Inflammatory macrophage treated with lipopolysaccharide for 4 hours (primary cell): ENCODE results near the gene IL1RAPL2.

Experiments
- DNase-seq: peaks from one replicate; pipeline ENCODE4 v3.0.0-alpha.2; 2020

The IL1RAPL2 gene

DNA sequence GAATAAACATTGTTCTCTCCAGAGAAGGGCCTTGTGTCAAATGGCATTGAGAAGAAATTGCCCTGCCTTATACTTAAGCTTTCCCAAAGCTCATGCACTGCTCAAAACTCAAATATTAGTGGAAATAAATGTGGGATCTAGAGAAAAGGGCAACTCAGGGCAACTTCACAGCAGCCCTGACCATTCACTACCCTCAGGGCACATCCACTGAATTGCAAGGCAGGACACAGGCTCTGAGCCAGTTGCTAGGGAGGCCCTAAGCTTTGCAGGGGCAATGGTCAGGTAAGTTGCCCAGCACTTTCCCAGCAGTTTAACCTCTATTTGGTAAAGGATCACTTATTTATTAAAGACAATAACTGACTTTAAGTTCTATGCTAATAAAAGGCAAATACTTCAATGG, 909.8 kb downstream of the IL1RAPL2 start:
- no peak for DNase-seq

DNA sequence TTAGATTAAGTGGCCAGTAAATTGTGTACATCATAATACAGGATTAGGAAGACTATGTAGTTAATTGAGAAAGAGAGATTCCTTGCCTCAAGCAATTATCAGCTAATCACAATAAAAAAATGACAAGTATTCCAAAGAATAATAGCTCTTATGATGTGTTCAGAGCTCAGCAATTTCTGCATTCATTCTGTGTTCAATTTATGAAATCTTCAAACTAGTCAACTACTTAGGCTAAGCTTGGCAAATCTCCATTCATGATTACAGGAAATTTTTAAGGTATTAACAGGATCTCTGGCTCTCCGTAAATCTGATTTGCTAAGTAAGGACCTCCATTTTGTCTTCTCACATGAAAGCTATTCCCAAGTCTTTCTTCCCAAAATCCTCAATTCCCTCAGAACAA, 911.4 kb downstream of the IL1RAPL2 start:
- DNase-seq = no peak

DNA sequence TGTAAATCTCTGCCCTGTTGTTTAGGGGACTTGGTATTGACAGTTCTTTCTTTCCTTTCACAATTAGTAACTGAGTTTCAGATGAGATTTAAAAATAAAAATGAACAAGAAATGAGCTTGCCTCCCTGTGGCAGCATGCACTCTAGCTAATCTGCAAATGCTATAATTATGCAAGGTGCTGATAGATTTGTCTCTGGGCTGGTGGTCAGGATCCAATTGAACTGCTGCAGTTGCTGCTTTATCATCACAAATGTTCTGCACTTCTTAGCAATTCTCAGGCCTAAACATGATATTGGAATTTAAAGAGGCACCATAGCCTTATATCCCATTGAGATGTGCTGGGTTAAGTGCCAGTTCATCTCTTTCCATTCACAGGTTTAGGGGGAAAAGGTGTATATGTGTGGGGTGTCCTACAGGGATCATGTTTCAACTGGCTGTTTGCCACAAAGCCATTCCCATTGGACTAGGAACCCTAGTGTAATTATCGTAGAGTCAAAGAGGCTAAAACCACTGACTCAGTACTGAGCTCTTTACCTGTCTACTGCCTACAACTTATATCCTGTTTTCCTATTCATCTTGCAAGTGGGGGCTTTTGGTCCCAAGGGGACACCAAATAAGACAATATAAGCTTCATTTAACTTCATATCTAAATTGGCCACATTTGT, 914.8 kb downstream of the IL1RAPL2 start:
- DNase-seq = no peak

DNA sequence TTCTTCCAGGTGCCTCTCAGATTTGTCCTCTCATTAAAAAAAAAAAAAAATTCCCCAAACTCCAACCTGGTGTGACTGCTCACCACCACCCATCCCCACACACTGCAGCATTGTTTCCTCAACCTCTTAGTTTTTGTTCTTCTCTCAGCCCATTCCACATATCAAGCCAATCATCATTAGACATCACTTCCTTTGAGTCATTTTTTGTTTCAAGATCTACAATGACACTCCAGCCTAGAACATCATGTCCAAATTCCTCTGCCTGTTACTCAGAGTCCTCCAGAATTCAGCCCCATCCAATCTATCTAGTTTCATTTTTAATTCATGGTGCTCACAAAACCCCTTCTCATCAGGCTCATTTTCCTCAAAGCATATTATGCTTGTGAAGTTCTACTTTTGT, 917.0 kb downstream of the IL1RAPL2 start:
- no peak for DNase-seq

DNA sequence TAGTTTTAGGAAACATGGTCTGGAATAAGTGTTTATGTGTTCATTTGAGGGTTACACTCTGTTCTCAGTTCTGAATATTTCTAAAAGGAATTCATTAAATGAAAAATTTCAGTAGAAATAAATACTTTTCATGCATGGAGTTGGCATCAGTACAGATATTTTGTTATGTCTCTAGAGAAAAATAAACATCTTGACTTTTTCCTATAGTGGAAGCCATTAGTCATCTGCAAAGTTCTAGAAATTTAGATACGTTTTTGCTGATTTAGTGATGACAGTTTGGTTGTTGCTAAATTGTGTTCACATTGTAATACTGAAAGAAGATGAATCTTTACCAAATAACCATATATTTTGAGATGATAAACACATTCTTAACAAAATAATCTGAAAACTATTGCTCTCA, 922.7 kb downstream of the IL1RAPL2 start:
- DNase-seq = no peak

DNA sequence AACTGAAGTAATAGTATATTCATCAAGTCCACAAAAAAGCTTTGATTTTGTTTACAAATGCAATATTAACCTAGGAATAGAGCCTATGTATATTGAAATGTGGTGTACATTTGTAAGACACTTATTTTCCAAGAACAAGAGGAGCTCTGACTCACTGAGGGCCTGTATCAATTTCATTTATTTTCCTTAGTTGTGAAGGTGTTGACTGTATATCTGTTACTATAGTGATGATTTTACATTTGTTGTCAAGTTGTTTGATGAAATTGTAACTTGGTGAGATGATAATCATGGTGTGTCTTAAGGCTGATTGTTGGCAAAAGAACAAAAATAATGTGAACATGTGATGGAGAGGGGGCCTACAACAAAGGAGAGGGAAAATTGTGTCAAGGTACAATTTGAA, 929.4 kb downstream of the IL1RAPL2 start:
- no peak for DNase-seq

DNA sequence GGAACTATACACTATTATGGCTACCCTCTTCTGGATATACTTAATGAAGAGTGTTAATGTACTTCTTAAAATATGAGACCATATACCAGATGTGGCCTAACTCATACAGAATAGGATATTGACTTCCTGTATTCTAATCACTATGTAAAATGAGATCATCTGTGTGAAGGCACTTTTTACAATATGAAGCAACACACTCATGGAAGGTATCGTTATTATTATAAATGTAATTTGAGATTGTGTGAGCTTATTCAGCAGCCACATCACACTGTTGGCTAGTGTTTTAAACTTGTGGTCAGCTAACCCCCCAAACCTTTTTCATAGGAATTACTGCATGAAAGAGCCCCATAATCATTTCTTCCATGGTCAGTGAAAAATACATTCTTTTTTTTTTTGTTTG, 936.3 kb downstream of the IL1RAPL2 start:
- DNase-seq = no peak

DNA sequence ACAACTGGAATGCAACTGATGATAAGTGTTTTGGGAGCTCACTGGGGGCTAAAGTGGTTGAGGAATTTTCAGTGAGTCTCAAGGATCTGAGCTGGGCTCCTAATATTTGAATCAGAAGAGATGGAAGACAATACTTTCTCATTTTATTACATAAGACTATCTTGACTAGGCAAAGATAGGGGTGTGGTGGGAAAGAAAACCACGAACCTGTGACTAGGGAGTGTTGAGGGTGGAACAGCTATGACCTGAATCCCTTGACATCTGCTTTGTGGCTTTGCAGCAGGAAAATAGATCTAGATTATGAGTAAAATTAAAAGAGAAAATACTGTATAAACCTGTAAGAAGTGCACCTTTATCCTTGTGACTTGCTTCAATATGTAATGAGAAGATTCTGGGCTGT, 949.6 kb downstream of the IL1RAPL2 start:
- DNase-seq = no peak

DNA sequence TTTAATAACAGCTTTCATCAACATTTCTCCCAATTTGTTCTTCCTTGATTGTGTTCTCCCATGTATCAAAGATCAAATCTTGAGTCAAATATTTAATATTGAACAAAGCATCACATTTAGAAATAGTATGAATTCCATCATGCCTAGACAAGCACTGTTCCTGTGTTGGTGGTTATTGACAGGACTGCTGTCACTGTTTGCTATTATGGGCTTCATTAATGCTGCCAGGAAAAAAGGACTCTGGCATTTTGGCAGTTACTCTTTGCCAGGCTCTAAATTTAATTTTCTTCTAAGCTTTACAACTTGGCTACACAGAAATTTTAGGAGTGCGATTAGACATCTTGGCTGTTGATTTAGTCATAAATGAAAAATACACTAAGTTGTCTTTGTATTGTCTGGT, 960.4 kb downstream of the IL1RAPL2 start:
- no peak for DNase-seq

DNA sequence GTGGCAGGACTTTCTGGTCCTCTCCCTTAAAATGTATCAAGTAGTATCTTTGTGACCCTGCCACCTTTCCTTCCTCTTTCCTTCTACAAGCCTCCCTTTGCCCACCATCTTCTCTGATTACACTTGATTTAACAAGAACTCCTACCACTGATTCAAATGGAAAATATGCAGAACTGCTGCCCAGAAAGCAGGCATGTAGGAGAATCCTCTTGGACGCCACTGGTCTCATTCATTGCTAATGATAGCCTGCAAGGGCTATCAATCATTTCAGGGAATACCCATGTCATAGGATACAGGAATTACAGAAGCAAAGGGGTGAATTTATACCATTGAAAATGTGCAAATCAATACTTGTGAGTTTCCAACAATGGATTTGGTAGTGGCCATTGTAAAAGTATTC, 961.8 kb downstream of the IL1RAPL2 start:
- no peak for DNase-seq

DNA sequence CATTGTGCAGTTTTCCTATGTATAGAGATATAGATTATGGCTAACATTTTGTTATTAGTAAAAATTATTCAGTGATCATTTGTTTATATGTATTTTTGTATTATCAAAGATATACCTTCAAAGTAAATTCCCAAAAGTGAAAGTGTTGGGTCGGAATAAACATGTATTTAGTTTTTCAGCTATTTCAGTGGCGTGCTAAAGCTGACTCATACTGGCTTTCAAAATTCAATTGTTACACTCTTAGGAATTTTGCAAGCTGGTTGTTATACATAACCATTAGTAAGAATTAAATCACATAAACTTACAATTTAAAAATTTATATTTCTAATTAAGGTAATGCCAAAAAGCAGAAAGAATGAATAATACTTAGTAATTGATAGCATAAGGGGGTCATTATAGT, 968.0 kb downstream of the IL1RAPL2 start:
- no peak for DNase-seq

DNA sequence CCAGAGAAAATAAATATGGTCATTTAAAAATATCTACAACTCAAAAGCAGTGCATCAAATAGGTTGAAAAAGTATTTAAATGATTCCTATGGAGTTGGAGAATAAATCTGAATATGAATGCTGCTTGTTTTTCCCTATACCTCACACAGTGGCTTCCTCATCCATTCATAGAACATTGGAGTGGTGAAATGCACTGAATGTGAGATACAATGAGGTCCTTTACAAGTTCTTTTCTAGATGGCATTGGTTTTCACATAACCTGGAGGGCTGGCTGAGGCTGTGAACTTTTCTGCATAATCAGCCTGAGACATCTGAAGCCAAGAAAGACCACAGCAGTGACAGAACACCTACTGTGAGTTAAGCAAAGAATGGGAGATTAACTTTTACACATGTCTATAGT, 977.3 kb downstream of the IL1RAPL2 start:
- no peak for DNase-seq

DNA sequence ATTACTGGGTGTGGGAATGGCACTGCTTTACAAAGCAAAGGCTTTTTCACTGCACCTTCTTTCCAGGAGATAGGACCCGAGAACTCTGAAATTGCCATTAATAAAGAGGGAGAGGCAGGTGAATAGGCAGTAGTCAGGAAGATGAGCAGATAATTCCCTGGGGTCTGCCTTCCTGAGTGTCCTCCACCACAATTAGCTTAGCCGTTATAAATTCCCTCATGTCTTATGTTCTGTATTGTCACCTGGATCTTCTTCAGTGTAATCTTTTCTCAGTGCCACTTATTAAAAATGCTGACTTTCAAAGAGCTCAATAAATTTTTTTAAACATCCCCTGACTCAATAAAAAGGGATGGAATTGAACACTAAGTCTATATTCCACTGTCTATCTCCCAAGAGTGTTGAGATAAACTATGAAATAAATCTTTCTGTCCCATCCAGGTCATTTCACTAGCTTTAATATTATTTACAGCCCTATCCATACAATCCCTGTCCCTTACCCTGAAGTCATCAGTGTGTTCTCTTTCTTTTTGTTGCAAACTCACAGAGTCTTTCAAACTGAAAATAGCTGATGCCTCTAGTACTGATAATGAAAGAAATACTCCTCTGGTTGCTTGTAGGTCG, 984.2 kb downstream of the IL1RAPL2 start:
- DNase-seq = no peak

DNA sequence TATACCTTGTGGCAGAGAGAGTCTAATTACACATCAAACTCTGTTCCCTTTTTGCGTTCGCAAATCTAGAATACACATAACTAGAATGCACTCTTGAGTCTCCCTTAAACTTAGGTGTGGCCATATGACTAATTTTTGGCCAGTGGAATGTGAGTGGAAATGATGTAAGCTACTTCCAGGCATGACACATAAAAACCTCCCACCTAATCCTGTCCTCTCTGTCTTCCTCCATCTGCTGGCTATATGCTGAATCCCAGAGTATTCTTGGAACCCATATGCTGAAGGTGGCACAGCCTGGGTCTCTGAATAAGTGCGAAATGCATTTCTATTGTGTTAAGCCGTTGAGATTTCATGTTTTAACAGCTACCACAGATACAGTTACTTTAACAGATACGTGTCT, 986.4 kb downstream of the IL1RAPL2 start:
- DNase-seq = no peak

DNA sequence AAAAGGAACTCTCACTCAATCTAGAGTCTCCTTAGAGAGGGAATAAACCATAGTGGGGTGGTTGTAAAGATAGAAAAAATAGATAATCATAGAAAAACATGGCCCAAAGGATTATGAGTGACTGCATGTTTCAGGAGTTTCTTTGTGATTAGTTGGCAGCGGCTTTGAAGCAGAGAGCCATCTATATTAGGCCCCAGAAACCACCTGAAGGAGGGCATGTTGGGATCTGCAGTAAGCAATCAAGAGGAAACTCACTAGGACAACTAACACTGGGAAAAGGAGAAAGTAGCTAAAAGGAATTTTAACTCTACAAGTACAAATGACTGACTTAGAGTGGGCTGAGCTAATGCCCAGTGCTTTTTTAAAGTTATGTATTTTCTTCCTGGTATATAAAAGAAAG, 987.1 kb downstream of the IL1RAPL2 start:
- no peak for DNase-seq

DNA sequence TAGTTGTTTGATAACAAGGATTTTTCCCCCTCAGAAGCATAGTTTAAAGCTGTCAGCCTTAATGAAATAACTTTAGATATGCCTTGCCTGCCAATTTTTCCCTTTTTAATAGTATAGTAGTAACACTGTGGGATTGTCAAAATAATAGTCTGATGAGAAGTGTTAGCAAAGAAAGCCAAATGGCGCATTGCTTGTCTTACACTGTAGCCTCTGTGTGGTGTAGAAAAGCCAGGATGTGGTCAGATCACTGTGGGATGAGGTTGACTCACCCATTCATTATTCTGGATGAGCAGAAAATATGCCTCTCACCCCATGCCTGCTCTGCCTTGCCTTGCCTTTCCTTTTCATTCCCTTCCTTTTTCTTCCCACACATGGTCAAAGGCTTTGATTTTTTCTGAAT, 998.5 kb downstream of the IL1RAPL2 start:
- no peak for DNase-seq

DNA sequence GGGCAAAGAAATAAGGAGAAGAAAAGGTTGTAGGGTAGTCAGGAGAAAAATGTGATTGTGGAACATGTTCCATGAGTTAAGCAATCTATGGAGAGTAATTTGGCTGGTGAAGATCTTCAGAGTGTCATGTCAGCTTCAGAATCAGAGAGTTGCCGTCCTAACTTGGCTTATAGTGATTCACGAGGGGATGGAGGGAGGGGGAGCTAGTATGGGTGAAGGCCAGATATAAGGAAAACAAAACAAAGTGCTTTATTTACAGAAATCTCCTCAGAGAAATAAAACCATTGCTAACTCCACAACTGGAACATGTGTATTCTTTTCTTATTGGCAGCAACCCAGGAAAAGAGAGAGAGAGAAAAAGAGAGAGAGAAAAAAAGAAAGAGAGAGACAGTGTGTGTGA, 999.9 kb downstream of the IL1RAPL2 start:
- DNase-seq = no peak

DNA sequence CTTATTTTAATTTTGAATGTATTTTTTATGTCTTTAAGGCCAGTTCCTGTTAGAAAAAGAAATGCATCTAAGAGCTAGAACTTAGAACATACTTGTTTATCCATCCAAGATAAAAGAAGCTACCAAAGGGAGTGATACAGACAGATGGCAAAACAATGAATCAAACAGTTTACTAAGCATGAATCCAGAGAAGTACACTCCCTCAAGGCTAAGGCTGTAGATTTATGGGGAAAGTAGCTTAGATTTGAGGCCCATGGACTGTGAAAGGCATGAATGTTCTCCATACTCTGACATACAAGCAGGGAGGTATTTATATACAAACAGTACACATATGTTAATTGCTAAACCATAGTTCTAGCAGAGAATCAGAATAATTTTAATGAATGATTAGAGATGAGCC, 1001.1 kb downstream of the IL1RAPL2 start:
- DNase-seq = no peak

DNA sequence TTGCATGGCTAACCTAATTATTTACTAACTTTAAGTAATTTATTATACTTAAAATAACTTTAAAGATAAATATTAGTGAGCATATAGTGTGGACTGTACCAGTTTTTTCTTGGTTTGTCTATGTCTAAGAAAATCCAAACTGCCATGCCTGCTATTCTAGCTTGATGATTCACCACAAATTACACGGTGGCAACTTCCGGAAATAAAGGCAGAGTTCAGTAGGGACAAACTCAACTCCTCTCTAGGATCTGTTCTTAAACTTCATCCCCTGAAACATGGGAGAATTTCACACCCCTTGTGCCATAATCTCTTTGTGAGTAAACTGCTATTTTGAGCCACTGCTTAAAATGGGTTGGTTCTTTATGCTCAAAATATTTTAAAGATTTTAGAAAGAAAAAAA, 1042.7 kb downstream of the IL1RAPL2 start:
- DNase-seq = no peak

DNA sequence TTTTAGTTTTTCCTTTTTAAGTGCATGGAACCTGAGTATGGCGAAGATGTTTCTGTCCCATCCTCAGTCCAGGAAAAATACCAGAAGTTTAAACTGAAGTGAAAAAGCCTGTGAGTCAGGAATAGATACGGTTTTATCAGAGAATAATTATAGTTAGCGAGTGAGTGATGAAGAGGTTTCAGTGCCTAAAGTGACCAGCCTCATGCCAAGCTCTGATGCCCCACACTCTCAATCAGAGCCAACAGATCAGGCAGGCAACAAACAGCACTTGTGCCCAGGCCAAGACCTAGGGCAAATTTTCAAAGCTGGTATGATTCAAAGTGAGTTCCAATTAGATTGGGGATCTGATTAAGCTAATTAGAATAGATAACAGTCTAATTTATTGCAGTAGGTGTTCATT, 1043.5 kb downstream of the IL1RAPL2 start:
- DNase-seq = no peak

DNA sequence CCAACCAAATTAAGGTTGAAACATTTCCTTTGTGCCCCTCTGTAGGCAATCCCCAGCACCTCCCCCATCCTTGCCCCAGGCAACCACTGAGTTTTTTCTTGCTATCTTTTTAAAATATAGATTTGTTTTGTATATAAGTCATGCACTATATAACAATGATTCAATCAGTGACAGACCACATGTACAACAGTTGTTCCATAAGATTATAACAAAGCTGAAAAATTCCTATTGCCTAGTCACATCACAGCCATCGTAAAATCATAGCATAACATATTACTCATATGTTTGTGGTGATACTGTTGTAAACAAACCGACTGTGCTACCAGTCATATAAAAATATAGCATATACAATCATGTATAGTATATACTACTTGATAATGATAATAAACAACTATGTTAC, 1044.4 kb downstream of the IL1RAPL2 start:
- DNase-seq = no peak

DNA sequence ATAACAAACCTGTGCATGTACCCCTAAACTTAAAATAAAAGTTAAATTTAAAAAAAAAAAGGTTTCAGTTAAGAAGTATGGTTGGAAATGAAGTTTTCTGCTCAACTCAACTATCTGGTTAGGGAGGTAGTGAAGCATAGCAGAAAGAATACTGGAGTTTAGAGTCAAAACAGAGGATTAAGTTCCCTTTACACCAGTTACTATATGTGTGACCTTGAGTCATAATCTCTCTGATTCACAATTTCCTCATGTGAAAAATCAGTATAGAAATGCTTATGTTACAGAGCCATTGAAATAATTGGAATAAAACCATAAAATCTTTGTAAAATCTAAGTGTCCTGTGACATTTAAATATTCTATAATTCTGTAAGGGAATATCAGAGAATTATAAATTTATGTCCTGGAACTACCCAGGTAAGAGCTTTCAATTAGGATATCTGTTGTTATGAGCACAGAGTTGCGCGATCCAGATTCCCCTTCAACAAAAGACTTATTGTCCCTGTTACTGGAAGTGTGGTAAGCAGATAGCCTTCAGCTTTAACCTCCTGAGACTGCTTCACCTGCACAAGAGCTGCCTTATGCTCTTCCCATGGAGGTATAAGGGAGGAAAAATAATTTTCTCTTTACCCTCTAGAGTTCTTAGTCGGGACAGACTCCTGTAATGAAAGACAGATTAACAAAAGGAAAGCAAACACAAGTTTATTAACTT, 1052.5 kb downstream of the IL1RAPL2 start:
- DNase-seq = no peak

DNA sequence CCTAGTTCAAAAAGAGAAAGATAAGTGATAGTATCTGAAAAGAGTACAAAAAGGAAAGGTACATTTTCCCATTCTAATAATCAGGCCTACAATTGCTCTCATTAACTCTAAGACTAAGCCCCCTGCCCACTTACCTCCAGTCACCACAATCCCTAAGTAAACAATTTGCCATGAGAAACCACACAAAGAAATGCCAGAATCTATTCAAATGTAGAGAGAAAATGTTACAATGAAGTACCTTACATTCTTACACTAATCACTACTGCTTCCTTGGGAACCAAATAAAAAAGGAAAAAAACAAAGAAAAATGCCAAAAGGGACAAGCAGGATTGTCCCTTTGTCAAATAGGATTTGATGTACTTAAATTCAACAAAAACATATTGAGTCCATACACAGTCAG, 1068.2 kb downstream of the IL1RAPL2 start:
- no peak for DNase-seq

DNA sequence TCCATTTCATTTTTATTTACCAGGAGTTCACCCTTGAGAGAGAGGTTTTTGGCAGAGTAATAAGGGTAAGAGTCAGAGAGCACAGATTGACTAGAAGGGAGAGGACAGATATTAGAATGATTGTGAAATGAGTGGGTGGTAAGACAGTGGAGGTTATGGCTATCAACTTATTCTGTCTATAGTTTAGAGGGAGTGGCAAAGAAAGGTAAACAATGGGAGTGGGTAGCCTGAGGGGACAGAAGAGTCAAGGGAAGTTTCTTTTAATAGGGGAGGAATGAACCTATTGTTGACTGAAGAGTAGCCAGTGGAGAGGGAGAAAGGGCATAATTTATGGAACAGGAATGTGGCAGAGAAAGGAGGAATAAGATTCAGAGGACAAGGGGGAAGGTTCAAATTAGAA, 1069.8 kb downstream of the IL1RAPL2 start:
- no peak for DNase-seq

DNA sequence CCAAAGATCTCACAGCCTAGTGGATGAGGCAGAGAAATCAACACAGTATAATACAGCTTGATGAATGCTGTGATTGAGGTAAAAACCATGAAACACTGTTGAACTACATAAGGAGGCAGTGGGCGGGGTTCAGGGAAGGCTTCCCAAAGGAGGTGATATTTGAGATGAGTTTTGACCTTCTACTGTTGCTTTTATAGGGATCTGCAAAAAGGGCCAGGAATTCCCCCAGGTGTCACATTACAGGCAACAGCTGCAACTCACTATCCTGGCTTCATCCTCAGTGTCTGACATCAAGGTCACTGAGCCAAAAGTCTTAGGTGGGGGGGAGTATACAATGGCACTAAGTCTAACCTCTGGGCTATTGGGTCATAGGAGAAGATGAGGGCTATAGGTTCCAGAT, 1070.7 kb downstream of the IL1RAPL2 start:
- DNase-seq = no peak
